NOMO-1 treated with dmso at 0.1 percent for 144 hours (cell line): Measurements from ENCODE around the gene CBR1.
"Not testable (repeated sequence)": the region's sequence is repeated elsewhere in the genome, so short reads cannot be mapped to it uniquely, and the experiment has no call there.

Experiments
- DNase-seq: peaks from one replicate; lab custom pipeline; 2025; ENCODE audit not compliant: unreplicated experiment; lab: John Stamatoyannopoulos, UW

CBR1 gene

GRCh38 chr21:36079010-36079649 is 9.3 kb downstream of the CBR1 start:
- DNase-seq, result peak; percentile 70

GRCh38 chr21:36079671-36080070 is 9.8 kb downstream of the CBR1 start:
- DNase-seq, result no peak

- DNase-seq, result no peak
These were observed 10.6 kb downstream of the CBR1 start for GRCh38 chr21:36080386-36080785.

GRCh38 chr21:36082237-36082664 is 12.4 kb downstream of the CBR1 start:
- DNase-seq, result no peak

- DNase-seq, result no peak
These were observed 17.7 kb downstream of the CBR1 start for GRCh38 chr21:36087362-36088138.

GRCh38 chr21:36089946-36090345 is 20.1 kb downstream of the CBR1 start:
- DNase-seq, result no peak

GRCh38 chr21:36092681-36093080 is 22.9 kb downstream of the CBR1 start:
- DNase-seq, result no peak

GRCh38 chr21:36093512-36093911 is 23.7 kb downstream of the CBR1 start:
- DNase-seq, result no peak

- DNase-seq, result no peak
These were observed 26.8 kb downstream of the CBR1 start for GRCh38 chr21:36096398-36097290.

GRCh38 chr21:36097427-36098181 is 27.8 kb downstream of the CBR1 start:
- peak; percentile 89 for DNase-seq

- no peak for DNase-seq
These were observed 28.3 kb downstream of the CBR1 start for GRCh38 chr21:36098182-36098532.

GRCh38 chr21:36099000-36099399 is 29.2 kb downstream of the CBR1 start:
- no peak for DNase-seq

- not testable (repeated sequence) for DNase-seq
These were observed 29.9 kb downstream of the CBR1 start for GRCh38 chr21:36099695-36100211.

- no peak for DNase-seq
These were observed 31.3 kb downstream of the CBR1 start for GRCh38 chr21:36100971-36101641.

- DNase-seq, result no peak
These were observed 33.6 kb downstream of the CBR1 start for GRCh38 chr21:36103434-36103833.

GRCh38 chr21:36104317-36105300 is 34.8 kb downstream of the CBR1 start:
- peak; percentile 58 for DNase-seq

- DNase-seq, result no peak
These were observed 35.6 kb downstream of the CBR1 start for GRCh38 chr21:36105327-36105842.

- no peak for DNase-seq
These were observed 40.0 kb downstream of the CBR1 start for GRCh38 chr21:36109868-36110267.

GRCh38 chr21:36111238-36111637 is 41.4 kb downstream of the CBR1 start:
- no peak for DNase-seq
